ENCODE data around the gene AOPEP.

The AOPEP gene

GRCh38 chr9:94975480-94975879, 249.0 kb downstream of the AOPEP start:
- no peak for TF ChIP-seq CTCF (conservative IDR thresholded peaks at IDR 0.05; ENCODE audit: low read depth)
- ChIA-PET POLR2A (ENCODE audit: low non-redundant PET) (no interaction called here), CTCF (no interaction called here)
- no peak for DNase-seq (ENCODE audit: low spot score)
- no peak overlapping the region for H3K27ac ChIP-seq

GRCh38 chr9:94976077-94976476, 249.6 kb downstream of the AOPEP start:
- H3K27ac ChIP-seq = no peak overlapping the region
- no peak for DNase-seq (ENCODE audit: low spot score)
- POLR2A ChIA-PET (ENCODE audit: low non-redundant PET) = no interaction called here
- no peak for TF ChIP-seq CTCF (conservative IDR thresholded peaks at IDR 0.05; ENCODE audit: low read depth)
- CTCF ChIA-PET = interaction anchor here (0.7 kb wide), 1 partner anchor 192 kb away, joined by 7 read pairs; no protein-coding TSS in a partner anchor

GRCh38 chr9:94977416-94977815, 250.9 kb downstream of the AOPEP start:
- no peak overlapping the region for H3K27ac ChIP-seq
- TF ChIP-seq CTCF (conservative IDR thresholded peaks at IDR 0.05; ENCODE audit: low read depth) = no peak
- DNase-seq (ENCODE audit: low spot score) = no peak
- ChIA-PET CTCF (no interaction called here), POLR2A (ENCODE audit: low non-redundant PET) (no interaction called here)

GRCh38 chr9:94979904-94980507, 253.5 kb downstream of the AOPEP start:
- POLR2A ChIA-PET (ENCODE audit: low non-redundant PET) = no interaction called here

GRCh38 chr9:94980947-94981722, 254.6 kb downstream of the AOPEP start:
- no peak for TF ChIP-seq CTCF (conservative IDR thresholded peaks at IDR 0.05; ENCODE audit: low read depth)
- CTCF ChIA-PET = interaction anchor here (0.6 to 0.7 kb wide), 2 partner anchors 64 to 300 kb away, joined by 3 read pairs; no protein-coding TSS in a partner anchor
- no peak for DNase-seq (ENCODE audit: low spot score)
- POLR2A ChIA-PET (ENCODE audit: low non-redundant PET) = no interaction called here
- no peak overlapping the region for H3K27ac ChIP-seq

More at GRCh38 chr9:94979904-94980507, 253.5 kb downstream of the AOPEP start:
- H3K27ac ChIP-seq = no peak overlapping the region
- CTCF ChIA-PET = interaction anchor here (0.6 kb wide), 1 partner anchor 148 kb away, joined by 3 read pairs; no protein-coding TSS in a partner anchor
- DNase-seq (ENCODE audit: low spot score) = no peak
- no peak for TF ChIP-seq CTCF (conservative IDR thresholded peaks at IDR 0.05; ENCODE audit: low read depth)

- DNase-seq (ENCODE audit: low spot score) = no peak
- no peak overlapping the region for H3K27ac ChIP-seq
- POLR2A ChIA-PET (ENCODE audit: low non-redundant PET) = no interaction called here
- no peak for TF ChIP-seq CTCF (conservative IDR thresholded peaks at IDR 0.05; ENCODE audit: low read depth)
- CTCF ChIA-PET = no interaction called here
Observed at GRCh38 chr9:94981723-94982090, 255.2 kb downstream of the AOPEP start.
